GM18499 (cell line): Measurements from ENCODE around the gene ECHDC3.
"Not testable (repeated sequence)": the region's sequence is repeated elsewhere in the genome, so short reads cannot be mapped to it uniquely, and the experiment has no call there.

Source experiments
- ATAC-seq: cut with Tn5 transposase; IDR thresholded peaks from one replicate; pipeline ENCODE4 v1.9.1; 2021; ENCODE audit warnings: moderate number of reproducible peaks; ENCODE audit not compliant: insufficient read depth, unreplicated experiment

The ECHDC3 gene

GRCh38 chr10:11742009-11742778 lies at the start of gene ECHDC3:
Gene ECHDC3 (plus strand): TSS chr10:11742382. CDS start chr10:11742577, 195 bp downstream.
- ATAC-seq: no peak

GRCh38 chr10:11693376-11693775 lies 48.8 kb upstream of the ECHDC3 start:
- ATAC-seq: no peak

- ATAC-seq: no peak
Measured at GRCh38 chr10:11695779-11696178, 46.4 kb upstream of the ECHDC3 start.

- ATAC-seq: no peak
Measured at GRCh38 chr10:11697718-11698527, 44.3 kb upstream of the ECHDC3 start.

- ATAC-seq: peak; percentile 81
Measured at GRCh38 chr10:11698691-11699549, 43.3 kb upstream of the ECHDC3 start.

- ATAC-seq: no peak
Measured at GRCh38 chr10:11699550-11700097, 42.6 kb upstream of the ECHDC3 start.

- ATAC-seq: no peak
Measured at GRCh38 chr10:11700539-11700938, 41.6 kb upstream of the ECHDC3 start.

GRCh38 chr10:11701451-11702095 lies 40.6 kb upstream of the ECHDC3 start:
- ATAC-seq: no peak

- ATAC-seq: no peak
Measured at GRCh38 chr10:11702264-11702663, 39.9 kb upstream of the ECHDC3 start.

- no peak for ATAC-seq
Measured at GRCh38 chr10:11704092-11704491, 38.1 kb upstream of the ECHDC3 start.

- no peak for ATAC-seq
Measured at GRCh38 chr10:11705722-11706121, 36.5 kb upstream of the ECHDC3 start.

GRCh38 chr10:11706895-11707567 lies 35.2 kb upstream of the ECHDC3 start:
- ATAC-seq: no peak

GRCh38 chr10:11707624-11708350 lies 34.4 kb upstream of the ECHDC3 start:
- no peak for ATAC-seq

- ATAC-seq: not testable (repeated sequence)
Measured at GRCh38 chr10:11708801-11709200, 33.4 kb upstream of the ECHDC3 start.

- ATAC-seq: no peak
Measured at GRCh38 chr10:11712744-11713143, 29.4 kb upstream of the ECHDC3 start.

- ATAC-seq: no peak
Measured at GRCh38 chr10:11713186-11713743, 28.9 kb upstream of the ECHDC3 start.

GRCh38 chr10:11713963-11714362 lies 28.2 kb upstream of the ECHDC3 start:
- ATAC-seq: no peak

- ATAC-seq: no peak
Measured at GRCh38 chr10:11714750-11715365, 27.3 kb upstream of the ECHDC3 start.
